NCI-H1417 treated with DMSO at 0.1 percent for 48 hours (cell line): ENCODE results near the gene RPL7L1.
"Not testable (repeated sequence)": the region's sequence is repeated elsewhere in the genome, so short reads cannot be mapped to it uniquely, and the experiment has no call there.

Experiments
- DNase-seq: peaks from one replicate; lab custom pipeline; 2025; lab: John Stamatoyannopoulos, UW

Gene RPL7L1

DNA sequence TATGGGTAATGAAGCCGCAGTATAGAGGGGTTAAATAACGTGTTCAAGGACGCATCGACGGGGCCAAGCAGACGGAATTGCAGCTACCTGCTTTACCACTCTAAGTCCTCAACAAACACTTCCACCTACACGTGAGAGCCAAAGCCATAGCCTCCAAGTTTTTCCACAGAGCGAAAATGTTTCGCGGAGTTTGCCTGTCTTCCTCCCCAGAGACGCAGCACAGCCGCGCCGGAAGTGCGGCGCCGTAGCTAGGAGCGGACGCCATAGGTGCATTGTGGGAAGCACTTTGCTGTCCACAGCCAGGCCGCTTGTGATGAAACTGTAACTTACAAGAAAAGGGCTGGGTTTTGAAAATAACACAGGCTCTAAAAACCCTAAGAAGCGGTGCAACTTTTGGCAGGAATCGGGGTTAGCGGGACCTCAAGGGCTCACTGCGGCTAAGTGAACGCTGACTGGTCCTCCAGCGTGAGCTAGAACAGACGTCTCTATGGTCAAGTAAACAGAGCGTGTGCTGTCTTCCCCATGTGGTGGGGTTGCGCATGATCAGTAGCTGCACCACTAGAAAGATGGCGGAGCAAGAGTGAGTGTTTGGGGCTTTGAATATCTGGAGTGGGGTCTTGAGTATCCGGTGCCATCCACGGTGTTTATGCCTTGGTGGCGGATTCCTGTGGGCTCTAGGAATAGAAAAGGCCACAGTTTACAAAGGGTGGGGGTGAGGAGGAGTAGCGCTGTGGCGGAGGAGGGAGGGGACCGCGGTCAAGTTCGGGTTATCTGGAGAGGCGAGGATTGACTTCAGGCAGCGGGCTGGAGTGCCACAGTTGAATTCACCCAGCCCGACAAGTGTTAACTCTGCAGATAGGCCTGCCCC is at the start of gene RPL7L1:
Gene RPL7L1, plus strand, starts transcription at position 245 of the 868 bp plus-strand sequence. Its CDS starts 295 bp downstream, at position 540.
- peak; percentile 78 for DNase-seq

DNA sequence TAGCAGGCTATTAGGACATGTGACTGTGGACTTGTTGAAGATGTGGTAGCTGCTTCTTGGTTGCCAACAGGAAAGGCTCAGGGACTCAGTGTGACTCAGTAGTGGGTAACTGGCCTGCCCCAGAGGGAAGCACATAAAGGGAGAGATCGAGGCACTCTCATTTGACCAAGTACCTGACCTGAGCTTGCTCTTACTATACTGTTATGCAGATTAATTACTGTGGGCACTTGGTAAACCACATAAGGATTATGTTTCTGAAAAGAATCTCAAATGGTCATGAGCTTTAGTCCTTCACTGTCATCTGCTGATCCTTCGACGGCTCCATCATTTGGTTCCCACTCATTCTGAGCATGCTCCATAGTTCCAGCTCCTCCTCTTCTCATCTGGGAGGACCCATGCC is 48.2 kb upstream of the RPL7L1 start:
- no peak for DNase-seq

DNA sequence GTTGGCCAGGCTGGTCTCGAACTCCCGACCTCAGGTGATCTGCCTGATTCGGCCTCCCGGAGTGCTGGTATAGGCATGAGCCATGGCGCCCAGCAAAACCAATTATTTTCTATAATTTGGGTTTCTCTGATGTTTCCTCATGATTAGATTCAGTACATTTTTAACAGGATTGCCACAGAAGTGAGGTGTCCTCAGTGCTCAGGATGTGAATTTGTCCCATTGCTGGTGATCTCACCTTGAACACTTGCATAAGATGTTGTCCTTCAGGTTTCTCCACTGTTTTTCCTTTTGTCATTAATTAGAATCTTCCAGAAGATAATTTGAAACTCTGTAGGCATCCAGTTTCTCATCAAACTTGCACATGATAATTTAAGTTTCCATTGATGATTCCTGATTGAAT is 45.4 kb upstream of the RPL7L1 start:
- DNase-seq = no peak

DNA sequence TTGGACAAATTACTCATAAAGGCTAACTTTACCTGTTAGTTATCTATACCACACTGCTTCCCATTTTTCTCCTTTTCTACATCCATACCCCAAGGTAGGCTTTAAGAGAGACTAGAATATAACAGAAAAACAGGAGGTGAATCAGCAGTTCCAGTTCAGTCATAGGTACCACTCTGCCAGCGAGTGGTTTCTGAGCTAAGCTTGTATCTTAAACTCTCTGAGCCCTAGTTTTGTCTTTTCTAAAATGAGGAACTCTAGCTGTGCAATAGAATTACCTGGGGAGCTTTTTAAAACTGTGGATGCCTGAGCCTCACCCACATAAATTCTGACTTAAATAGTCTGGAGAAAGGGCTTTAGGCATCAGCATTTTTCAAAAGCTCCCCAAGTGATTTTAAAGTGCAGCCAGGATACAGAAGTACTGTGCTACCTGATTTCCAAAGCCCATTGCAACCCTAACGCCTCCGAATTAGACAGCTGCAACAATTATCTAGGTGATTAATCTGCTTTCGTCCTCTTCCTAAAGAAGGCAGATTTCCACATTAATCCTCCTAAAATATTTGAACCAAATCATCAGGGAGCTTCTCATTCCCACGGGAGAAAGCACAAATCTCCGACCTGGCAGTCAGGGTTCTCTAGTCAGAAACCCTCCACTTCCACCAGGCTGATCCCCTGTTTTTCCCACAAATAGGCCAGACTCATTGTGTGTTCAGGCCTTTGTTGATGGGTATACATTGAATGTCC is 37.4 kb upstream of the RPL7L1 start:
- DNase-seq = no peak

DNA sequence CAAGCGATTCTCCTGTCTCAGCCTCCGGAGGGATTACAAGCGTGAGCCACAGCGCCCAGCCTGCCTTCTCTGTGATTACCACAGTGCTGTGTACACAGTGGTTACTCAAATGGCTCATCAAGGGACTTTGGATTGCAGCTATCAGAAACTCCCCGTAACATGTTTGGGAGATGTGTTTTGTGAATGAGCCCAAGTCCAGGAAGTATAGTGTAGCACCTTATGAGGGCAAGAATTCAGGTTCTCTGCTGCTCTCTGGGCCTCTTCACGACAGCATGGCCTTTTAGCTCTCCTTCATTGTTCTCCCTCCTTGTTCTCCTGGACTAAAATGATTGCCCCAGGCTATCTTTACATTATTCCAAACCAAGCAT is 34.1 kb upstream of the RPL7L1 start:
- no peak for DNase-seq

DNA sequence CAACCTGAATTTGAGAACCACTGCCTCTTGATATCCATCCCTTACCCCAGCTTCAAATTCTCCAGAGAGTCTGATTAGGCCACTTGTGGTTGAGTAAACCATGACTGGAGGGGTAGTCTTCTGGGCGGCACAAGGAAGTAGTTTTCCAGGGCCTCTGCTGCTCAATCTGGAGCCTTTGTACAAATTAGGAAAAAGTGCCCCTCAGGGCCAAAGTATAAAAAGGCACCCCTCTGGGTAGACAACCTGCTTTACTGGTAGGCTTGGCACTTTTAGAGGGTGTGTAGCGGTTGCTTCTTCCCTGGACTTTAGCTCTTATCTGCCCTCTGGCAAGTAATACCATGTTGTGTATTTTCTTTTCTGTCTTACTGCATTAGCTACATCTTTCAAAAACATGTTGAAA is 32.9 kb upstream of the RPL7L1 start:
- DNase-seq = no peak

DNA sequence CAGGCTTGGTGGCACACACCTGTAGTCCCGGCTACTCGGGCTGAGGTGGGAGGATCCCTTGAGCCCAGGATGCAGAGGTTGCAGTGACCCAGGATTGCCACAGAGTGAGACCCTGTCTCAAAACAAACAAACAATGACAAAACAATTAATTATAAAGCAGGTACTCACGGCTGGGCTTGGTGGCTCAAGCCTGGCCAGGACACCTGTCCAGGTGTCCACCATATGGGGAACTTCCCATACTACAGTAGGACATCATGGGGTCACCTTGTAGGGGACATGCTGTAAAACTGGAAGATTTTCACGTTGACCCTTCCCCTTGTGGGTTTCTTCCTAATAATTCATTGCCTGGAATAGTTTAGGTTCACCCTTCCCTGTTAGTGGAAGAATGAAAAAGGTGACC is 30.7 kb upstream of the RPL7L1 start:
- no peak for DNase-seq

DNA sequence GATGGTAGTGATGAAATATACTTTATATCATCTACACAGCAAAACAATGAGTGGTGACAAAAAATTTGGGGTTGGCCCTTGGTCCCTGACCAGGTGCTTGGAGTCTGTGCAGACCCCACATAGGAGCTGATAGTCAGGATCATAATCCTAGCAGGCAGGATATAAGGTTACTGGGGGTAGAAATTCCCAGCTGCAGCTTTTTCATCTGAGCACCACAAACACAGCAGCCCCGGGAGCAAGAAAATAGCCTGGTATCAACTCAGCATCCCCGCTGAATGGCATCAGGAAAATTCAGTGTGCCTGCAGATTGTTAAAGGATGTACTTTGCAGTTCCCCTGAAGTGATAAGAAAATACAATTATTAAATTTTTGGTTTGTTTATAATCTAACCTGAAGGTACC is 27.8 kb upstream of the RPL7L1 start:
- no peak for DNase-seq

DNA sequence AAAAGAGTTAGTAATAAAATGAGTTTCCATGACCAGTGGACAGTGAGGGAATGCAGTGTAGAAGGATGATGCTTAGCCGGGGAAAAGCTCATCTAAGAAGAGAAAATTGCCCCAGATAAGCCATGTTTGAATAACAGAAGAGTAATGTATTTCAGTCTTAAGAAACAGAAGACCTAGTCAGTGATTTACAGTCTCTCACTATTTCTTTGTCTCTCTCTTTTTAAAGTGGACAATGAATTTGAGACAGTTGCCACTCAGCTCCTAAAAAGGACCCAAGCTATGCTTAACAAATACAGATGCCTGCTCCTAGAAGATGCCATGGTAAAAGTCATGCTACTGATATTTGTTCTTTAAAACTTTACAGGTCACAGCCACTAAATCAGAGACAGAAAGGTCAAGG is 19.4 kb upstream of the RPL7L1 start:
- no peak for DNase-seq

DNA sequence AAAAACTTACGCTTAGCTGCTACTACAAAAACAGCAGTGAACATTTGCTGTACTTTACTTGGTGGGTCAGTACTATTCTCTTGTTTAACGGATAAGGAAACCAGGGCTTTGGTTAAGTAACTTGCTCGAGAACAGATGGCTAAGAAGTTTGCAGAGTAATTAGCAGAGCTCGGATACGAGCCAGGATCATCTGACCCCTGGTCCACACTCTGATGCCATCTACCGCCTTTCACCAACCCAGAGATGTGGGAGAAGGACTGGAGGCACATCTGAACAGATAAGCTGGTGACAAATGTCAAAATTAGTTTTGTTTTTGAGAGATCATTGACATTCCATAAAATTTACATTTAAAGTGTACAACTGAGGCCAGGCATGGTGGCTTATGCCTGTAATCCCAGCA is 18.9 kb upstream of the RPL7L1 start:
- DNase-seq = no peak

DNA sequence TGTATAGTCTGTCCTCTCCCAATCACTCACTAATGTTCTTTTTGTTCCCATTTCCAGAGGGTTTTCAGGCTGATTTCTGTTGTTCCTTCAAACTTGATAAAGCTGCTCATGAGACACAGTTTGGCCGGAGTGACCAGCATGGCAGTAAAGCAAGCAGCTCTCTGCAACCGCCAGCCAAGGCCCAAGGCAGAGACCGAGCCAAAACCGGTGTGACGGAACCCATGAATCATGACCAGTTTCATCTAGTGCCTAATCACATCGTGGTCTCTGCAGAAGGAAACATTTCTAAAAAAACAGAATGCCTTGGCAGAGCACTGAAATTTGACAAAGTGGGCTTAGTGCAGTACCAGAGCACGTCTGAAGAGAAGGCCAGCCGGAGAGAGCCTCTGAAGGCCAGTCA is 14.8 kb upstream of the RPL7L1 start:
- DNase-seq = no peak

DNA sequence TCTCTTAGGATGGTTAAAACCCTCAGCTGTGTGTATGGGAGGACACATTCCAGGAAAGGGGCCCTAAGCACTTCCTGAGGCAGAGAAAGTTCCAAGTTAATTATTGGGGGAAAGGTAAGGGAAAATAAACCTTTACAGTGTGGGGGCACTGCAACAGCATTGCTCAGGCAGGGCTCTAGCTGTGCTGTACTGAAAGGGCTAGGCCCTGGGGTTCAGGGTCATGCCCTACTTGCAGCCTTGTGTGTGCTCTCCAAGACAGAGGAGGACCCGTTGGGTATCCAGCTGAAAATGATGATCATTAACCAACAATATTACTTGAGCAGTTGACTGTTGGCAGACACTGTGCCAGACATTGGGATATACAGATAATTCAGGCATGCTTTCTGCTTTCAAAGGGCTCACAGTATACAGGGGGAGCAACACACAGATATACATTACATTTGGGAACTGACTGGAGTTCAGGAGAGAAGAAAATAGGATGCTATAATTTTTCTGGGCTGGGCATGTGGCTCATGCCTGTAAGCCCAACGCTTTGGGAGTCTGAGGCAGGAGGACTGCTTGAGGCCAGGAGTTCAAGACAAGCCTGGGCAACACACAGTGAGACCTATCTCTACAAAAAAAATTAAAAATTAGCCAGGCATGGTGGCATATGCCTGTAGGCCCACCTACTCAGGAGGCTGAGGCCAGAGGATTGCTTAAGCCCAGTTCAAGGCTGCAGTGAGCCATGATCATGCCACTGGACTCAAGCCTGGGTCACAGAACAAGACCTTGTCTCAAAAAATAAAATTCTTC is 9.1 kb upstream of the RPL7L1 start:
- DNase-seq = no peak

DNA sequence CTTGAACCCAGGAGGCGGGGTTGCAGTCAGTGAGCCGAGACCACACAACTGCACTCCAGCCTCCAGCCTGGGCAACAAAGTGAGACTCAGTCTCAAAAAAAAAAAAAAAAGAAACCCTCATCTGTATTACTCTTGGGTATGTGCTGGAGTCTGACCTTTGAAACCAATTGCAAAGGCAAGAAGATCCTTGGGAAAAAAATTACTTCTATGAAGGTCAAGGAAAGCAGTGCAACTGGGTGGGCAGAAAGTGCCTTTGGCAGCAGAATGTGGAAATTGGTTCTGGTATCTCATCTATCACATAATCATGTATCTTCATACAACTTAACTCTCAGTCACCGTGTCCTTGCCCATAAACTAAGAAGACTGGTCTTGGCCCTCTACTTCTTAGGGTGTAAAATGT is 7.7 kb upstream of the RPL7L1 start:
- DNase-seq = no peak

DNA sequence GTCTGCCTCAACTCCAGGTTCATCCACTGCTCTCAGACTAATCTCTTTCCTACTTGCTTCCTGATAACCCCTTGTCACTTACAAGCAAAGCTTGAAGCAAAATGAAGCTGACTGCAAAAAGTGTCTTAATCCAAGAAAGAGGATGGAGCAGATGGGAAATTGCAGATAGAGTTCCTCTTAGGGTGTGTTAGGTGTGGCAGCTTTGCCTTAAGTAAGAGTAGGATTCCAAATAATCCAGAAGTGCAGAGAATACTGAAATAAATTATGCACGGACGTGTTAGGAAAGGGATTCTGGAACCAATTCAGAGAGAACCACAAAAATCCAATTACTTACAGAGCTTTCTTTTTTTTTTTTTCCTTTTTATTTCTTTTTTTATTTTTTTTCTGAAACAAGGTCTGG is 6.1 kb upstream of the RPL7L1 start:
- DNase-seq = no peak

DNA sequence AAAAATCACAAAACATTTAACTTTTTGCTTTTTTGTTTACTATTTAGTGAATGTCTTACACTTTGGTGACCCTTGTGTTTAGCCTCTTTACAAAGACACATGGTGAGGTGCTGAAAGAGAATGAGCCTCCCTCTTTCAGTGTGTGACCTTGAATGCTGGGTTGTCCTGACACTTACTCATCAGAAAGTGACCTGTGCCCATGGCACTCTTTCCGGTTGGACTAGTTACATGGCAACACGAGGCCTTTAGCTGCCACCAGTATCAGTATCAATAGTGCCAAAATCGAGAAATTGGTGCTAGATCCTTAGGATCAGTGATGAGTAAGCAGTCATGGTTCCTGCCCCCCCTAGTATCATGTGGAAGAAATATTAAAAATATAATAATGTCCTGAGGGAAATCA is 1.7 kb upstream of the RPL7L1 start:
- DNase-seq = no peak

DNA sequence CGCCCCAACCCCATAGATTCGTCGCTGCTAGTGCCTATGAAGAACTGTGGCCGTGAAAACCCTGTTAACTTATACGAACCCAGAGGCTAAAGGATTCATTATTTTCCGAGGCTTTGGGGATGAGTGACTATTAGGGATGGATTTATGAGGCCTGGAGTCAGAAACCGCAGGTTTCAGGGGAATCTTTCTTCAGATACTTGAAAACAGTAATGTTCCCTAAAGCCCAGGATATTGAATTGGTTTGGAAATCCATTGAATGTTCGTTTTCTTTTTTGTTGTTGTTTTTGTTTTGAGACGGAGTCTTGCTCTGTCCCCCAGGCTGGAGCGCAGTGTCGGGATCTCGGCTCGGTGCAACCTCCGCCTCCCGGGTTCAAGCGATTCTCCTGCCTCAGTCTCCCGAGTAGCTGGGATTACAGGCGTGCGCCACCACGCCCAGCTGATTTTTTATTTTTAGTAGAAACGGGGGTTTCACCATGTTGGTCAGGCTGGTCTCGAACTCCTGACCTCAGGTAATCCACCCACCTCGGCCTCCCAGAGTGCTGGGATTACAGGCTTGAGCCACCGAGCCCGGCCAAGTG is 913 bp downstream of the RPL7L1 start:
- not testable (repeated sequence) for DNase-seq

DNA sequence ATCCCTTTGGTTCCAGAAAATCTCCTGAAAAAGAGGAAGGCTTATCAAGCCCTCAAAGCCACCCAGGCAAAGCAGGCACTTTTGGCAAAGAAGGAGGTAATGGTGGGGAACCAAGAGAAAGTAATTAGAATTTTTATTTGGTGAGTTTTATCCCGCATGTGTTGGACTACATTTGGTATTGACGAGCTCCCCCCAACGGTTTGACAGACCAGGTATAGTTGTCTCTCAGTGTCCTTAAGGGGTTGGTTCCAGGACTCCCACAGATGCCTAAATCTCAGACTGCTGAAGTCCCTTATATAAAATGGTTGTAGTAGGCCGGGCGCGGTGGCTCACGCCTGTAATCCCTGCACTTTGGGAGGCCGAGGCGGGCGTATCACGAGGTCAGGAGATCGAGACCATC is 1.5 kb downstream of the RPL7L1 start:
- DNase-seq = not testable (repeated sequence)

DNA sequence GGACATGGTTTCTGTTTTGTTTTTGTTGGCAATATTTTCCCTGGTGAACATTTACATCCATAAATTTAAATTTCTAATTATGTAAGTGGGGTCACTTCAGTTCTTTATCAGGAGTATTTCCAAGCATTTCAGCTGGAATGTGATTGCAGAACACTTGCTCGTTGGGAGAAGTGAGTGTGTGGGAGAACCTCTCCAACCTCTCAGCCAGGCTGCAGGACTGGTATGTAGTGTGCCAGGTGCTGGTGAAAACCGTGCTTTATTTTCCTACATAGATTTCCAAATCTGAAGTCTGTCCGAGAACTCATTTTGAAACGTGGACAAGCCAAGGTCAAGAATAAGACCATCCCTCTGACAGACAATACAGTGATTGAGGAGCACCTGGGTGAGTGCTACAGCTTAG is 6.3 kb downstream of the RPL7L1 start:
- DNase-seq = no peak

DNA sequence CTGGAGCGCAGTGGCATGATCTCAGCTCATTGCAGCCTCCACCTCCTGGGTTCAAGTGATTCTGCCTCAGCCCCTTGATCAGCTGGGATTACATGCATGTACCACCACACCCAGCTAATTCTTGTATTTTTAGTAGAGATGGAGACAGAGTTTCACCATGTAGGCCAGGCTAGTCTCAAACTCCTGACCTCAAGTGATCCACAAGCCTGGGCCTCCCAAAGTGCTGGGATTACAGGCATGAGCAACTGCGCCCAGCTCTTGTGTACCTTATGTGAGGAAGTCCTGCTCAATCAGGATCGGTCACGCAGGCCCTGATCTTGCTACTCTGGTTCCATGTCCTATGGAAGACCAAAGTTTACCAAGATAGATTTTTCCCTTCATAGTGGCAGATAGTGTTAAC is 8.8 kb downstream of the RPL7L1 start:
- DNase-seq = not testable (repeated sequence)

DNA sequence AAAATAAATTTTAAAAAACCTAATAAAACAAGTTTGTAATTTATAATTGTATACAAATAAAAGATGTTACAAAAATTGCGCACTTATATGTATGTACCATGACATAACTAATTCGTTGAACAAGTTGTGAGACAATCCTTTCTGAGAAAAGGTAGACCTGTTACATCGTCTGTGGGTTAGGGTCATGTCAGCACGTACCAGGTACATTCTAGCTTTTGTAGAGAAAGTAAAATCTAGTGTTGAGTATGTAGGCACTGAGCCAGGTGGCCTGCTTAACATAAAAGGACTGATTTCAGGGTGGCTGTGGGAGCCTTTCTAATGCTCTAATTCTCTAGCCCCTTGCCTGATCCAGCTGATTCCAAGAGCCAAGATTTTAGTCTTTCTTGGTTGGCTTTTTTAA is 10.4 kb downstream of the RPL7L1 start:
- no peak for DNase-seq

DNA sequence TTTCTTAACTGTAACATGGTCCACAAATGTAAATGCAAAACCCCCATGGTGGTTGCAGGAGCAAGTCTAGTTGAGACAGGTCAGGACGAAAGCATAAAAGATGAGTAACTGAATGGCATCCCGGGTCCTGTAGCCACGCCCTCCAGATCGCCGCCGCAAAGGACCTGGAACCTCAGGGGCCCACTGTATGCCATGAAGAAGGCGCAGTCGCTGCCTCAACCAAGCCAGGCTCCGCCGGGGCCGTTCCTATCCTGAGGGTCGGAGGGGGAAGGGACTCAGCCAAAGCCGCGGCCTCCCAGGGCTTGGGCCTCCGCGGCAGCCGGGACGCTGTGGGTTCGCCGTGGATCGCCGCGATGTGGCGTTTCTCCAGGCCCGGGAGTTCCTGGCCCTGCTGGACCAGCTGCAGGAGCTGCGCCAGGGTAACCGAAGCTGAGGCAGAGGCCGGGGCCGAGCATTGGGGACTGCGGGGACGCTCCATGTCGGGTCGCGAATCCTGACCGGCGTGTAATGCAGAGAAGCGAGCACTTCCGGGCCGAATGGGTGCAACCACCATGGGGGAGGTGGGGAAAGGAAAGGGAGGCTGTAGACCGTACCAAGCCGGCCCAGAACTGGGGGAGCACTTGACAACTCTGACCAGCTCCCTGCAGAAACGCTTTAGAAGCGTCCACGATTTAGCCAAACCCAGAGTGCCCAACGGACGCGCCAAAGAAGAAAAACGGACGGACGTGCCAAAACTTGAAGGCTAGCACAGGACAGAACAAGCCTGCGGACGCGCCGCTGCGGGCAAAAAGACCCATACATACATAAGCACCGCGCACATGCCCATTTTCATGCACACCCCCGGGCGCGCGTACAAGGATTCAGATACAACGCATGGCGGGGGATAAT is 11.1 kb downstream of the RPL7L1 start:
- peak; percentile 72 for DNase-seq
